A673 (cell line): ENCODE data around the gene WASF2.

Experiments
- EZH2 ChIP-seq: fragments of 200-600 bp; sonication (generic); IDR thresholded peaks from 2 replicates; pipeline ENCODE4 v1.6.1; 2017; ENCODE audit warnings: borderline replicate concordance, low read depth, mild to moderate bottlenecking, mixed read lengths, antibody characterized with exemption, low read length; ENCODE audit not compliant: poor library complexity, severe bottlenecking
- TF ChIP-seq, protein P1 (sequence below): fragments of 300-800, 200-600 bp; sonication (generic); conservative IDR thresholded peaks from 2 replicates; pipeline ENCODE4 v1.5.1; 2017; ENCODE audit warnings: low read depth, mild to moderate bottlenecking, antibody characterized with exemption, low read length, moderate library complexity, mixed read lengths

DNA sequence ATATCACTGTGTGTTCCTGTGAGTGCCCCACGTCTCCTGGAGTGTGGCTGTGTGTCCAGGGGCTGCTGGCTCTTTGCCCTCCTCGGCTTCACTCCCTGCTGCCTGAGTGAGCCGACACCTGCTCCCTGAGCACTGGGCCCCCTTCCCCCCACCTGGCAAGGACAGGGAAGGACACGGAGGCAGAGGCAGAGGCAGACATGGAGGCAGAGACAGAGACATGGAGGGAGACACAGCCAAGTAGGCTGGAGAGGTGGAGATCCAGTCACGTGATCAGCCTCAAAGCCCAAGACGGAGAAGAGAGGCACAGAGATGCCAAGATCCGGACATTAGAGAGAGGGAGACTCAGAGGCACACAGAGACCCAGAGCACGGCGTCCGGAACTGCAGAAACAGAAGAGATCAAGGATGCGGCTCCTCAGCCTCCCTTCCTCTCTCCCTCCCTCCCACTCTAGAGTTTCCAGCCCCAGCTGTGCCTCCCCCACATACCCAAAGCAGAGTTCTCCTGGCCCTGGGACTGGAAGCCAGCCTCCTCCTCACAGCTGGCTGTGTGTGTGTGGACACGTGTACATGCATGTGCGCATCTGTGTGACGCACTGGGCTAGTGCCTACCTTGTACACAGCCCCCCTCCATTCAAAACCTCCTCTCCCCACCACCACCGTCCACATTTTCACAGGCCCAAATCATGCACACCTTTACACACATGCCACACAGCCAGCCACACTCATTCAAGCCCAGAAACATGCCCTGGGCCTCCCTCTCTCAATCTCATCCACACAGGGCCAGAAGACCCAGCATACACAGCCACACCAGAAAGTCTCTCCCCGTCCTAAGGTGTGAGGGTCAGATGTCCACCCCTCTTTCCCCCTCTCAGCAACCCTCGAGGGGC, 39.1 kb upstream of the WASF2 start:
- TF ChIP-seq EZH2, result no peak
- TF ChIP-seq, protein P1, sequence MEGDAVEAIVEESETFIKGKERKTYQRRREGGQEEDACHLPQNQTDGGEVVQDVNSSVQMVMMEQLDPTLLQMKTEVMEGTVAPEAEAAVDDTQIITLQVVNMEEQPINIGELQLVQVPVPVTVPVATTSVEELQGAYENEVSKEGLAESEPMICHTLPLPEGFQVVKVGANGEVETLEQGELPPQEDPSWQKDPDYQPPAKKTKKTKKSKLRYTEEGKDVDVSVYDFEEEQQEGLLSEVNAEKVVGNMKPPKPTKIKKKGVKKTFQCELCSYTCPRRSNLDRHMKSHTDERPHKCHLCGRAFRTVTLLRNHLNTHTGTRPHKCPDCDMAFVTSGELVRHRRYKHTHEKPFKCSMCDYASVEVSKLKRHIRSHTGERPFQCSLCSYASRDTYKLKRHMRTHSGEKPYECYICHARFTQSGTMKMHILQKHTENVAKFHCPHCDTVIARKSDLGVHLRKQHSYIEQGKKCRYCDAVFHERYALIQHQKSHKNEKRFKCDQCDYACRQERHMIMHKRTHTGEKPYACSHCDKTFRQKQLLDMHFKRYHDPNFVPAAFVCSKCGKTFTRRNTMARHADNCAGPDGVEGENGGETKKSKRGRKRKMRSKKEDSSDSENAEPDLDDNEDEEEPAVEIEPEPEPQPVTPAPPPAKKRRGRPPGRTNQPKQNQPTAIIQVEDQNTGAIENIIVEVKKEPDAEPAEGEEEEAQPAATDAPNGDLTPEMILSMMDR, result no peak
